ENCODE results near the gene SLC49A4.

Gene SLC49A4

GRCh38 chr3:122786066-122786465, 8.8 kb upstream of the SLC49A4 start:
- no peak for DNase-seq (ENCODE audit: low read depth in 2 of 2)

DNA sequence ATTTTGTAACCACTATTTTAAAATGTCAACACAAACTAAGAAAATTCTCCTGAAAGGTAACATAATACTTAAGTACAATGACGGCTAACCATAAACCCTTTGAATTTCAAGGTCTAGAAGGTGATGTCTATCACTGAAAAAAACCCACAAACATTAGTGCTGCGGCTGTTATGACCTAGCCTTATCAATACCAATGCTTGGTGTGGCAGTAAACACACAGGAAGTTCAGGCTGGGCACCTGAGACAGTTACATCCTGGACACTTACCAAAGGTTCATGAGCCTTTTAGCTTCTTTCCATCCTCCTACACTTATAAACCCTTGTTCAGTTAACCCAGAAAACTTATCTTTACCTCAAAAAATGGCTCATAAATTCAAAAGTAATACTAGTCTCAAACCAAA, 7.0 kb upstream of the SLC49A4 start:
- DNase-seq (ENCODE audit: low read depth in 2 of 2), result no peak

- no peak for DNase-seq (ENCODE audit: low read depth in 2 of 2)
These were observed 5.1 kb upstream of the SLC49A4 start for GRCh38 chr3:122789585-122790273.

- DNase-seq (ENCODE audit: low read depth in 2 of 2), result peak; percentile 83 to 86
These were observed 1.1 kb upstream of the SLC49A4 start, which contains the start of gene HSPBAP1 for GRCh38 chr3:122793568-122794416. TSS of gene HSPBAP1 (minus strand) at chr3:122793831. CDS start at chr3:122793680, 151 bp downstream.

- DNase-seq (ENCODE audit: low read depth in 2 of 2), result no peak
These were observed 438 bp upstream of the SLC49A4 start for GRCh38 chr3:122794483-122794778.

DNA sequence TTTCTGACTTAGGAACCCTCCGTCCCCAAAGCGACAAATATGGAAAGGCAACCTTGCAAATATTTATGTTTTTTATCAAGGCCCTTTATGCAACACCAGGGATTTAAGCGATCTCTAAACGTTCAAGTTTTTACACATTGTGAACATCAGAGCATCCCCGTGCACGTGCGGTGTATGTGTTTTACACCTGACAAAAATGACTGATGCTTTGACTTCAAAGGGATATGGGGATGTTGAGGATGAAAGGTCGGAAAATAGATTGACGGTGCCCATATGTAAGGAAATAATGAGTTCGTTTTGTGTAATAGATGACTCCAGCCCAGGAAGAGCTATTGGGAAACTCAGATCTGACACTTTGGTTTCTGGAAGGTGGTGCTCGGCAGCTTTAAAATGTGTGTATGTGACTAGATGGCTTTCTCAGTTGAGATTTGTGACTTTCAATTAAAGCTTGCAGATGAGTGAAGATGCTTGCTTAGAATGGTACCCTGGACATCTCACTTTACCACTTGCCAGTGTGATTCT, 866 bp downstream of the SLC49A4 start:
- DNase-seq (ENCODE audit: low read depth in 2 of 2), result no peak

- DNase-seq (ENCODE audit: low read depth in 2 of 2), result no peak
These were observed 2.4 kb downstream of the SLC49A4 start for GRCh38 chr3:122797291-122797690.

DNA sequence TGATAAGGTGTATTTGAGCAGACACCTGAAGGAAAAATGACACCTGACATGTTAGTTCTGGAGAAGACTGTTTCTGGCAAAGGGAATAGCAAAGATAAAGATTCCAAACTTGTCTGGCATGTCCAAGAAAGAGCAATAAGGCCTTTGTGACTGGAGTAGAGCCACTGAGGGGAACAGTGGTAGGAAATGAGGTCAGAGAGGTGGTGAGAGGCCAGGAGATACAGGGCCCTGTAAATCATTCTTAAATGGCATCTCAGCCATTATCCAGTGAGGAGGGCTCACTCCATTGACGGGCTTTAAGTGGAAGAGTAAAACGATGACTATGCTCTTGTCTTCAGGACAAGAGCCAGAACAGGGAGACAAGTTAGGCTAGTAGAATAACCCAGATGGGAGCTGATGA, 4.5 kb downstream of the SLC49A4 start:
- no peak for DNase-seq (ENCODE audit: low read depth in 2 of 2)

- DNase-seq (ENCODE audit: low read depth in 2 of 2), result no peak
These were observed 5.2 kb downstream of the SLC49A4 start for GRCh38 chr3:122800031-122800430.

- no peak for DNase-seq (ENCODE audit: low read depth in 2 of 2)
These were observed 5.9 kb downstream of the SLC49A4 start for GRCh38 chr3:122800706-122801237.

DNA sequence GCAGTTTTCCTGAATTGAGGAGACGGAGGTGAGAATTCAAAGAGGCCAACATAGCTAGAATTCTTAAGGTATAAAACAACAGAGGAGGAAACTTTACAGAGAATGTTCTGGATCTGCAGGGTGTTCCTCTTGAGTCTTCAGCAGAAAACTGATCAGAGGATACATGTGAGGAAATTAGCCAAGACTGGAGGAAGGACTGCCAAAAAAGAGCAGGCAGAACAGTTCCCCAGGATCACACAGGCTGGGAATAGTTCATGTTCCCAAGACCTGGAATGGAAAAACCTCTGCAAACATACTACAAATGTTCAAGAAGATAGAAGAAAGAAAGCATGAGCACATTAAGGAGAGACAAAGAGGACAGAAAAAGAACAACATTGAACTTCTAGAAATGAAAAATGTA, 7.5 kb downstream of the SLC49A4 start:
- no peak for DNase-seq (ENCODE audit: low read depth in 2 of 2)

DNA sequence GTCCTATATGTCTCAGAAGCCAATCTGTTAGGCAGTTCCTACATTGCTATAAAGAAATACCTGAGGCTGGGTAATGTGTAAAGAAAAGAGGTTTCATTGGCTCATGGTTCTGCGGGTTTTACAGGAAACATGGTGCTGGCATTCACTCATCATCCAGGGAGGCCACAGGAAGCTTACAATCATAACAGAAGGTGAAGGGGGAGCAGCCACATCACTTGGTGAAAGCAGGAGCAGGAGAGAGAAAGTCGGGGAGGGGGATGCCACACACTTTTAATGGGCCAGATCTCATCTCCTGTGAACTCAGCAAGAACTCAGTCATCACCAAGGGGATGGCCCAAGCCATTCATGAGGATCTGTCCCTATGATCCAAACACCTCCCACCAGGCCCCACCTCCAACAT, 9.1 kb downstream of the SLC49A4 start:
- no peak for DNase-seq (ENCODE audit: low read depth in 2 of 2)

GRCh38 chr3:122810734-122811133, 15.9 kb downstream of the SLC49A4 start:
- DNase-seq (ENCODE audit: low read depth in 2 of 2), result no peak

- no peak for DNase-seq (ENCODE audit: low read depth in 2 of 2)
These were observed 21.7 kb downstream of the SLC49A4 start for GRCh38 chr3:122816587-122816986.

DNA sequence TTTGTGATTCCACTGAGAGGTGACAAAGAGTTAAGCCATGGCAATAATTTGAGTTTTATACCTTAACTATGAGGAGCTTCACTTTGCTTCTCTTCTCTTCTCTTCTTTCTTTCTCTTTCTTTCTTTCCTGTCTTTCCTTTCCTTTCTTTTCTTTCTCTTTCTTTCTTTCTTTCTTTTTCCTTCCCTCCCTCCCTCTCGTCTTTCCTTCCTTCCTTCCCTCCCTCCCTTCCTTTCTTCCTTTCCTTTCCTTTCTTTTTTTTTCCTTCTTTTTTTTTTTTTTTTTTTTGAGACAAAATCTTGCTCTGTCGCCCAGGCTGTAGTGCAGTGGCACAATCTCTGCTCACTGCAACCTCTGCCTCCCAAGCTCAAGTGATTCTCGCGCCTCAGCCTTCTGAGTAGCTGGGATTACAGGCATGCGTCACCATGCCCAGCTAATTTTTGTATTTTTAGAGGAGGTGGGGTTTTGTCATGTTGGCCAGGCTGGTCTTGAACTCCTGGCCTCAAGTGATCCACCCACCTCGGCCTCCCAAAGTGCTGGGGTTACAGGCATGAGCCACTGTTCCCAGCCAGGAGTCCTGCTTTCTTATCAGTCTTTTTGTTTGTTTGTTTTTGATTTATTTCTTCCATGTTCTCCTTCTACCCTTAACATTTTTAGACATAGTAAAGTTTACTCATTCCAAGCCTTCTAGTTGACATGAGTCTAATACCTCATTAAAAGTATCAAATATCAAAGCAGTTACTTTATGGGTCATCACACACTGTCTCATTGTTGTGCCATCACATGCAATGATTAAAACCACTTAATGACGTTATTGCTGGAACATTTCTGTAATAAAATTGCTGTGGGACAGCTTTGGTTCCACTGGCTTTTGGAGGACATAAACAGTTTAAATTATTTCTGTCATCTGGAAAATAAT, 29.9 kb downstream of the SLC49A4 start:
- no peak for DNase-seq (ENCODE audit: low read depth in 2 of 2)

- no peak for DNase-seq (ENCODE audit: low read depth in 2 of 2)
These were observed 30.6 kb downstream of the SLC49A4 start for GRCh38 chr3:122825460-122825859.

DNA sequence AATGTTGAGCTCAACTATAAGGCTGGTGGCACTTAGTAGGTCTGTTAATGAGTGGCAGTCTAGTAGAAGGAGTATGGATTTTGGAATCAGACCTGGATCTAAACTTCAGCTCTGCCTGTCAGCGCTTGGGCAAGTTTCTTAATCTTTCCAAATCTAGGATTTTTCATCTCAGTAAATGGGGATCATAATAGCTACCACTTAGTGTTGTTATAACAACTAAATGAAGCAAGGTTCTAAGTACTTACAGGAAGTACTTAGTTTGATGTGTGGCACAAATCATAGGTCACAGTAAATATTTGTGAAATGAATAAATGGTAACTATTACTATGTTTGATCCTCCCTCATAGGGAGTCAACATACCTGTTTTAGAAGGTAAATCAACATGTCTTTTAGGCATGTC, 31.4 kb downstream of the SLC49A4 start:
- no peak for DNase-seq (ENCODE audit: low read depth in 2 of 2)

DNA sequence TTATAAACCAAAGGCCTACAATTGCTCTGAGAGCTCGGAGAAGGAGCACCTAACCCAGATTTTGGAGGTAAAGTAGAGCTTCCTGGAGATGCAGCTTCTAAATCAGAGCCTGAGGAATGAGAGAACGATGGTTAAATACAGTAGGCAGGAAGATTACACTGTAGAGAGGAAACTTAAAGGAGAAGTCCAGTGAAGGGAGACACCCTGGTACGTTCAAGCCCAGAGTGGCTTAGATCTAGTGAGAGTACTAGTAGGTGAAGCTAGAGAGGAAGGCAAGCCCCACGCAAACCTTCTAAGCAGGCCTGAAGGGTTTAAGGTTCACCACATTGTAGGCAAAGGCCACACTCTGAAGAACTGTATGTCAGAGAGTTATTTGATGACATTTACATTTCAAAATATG, 33.4 kb downstream of the SLC49A4 start:
- no peak for DNase-seq (ENCODE audit: low read depth in 2 of 2)

DNA sequence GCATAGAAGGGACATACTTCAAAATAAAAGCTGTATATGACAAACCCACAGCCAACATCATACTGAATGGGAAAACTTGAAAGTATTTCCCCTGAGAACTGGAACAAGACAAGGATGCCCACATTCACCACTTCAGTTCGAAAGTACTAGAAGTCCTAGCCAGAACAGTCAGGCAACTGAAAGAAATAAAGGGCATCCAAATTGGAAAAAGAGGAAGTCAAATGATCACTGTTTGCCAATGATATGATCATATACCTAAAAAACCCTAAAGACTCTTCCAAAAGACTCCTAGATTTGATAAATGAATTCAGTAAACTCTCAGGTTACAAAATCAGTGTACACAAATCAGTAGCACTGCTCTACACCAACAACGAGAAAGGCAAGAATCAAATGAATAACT, 40.7 kb downstream of the SLC49A4 start:
- DNase-seq (ENCODE audit: low read depth in 2 of 2), result no peak

GRCh38 chr3:122843604-122844003, 48.7 kb downstream of the SLC49A4 start:
- no peak for DNase-seq (ENCODE audit: low read depth in 2 of 2)

- no peak for DNase-seq (ENCODE audit: low read depth in 2 of 2)
These were observed 62.1 kb downstream of the SLC49A4 start for GRCh38 chr3:122857019-122857418.

DNA sequence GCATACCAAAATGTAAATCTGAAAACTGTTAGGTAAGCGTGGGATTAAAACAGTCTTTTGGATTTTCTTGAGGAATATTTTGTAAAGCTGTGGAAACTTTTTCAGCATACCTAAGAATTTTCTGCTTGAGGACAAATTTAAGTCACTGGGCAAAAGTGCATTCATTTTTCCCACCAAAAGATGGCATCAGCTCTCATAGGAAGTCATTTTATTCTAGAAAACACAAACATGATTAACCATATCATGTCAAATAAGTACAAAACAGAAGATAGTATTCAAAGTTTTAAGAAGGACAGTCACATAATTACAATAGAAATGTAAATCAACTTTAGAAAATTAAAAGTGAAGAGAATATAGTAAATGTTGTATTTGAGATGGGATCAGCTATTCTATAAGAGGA, 63.5 kb downstream of the SLC49A4 start:
- DNase-seq (ENCODE audit: low read depth in 2 of 2), result no peak
